ENCODE measurements around the gene SIK1.

- TF ChIP-seq EZH2 (IDR thresholded peaks at IDR 0.05) (no peak), POLR2AphosphoS5 (IDR thresholded peaks at IDR 0.05; ENCODE audit: borderline replicate concordance, low read depth, low read length) (no peak), FOXP2 (optimal IDR thresholded peaks at IDR 0.05; ENCODE audit: control extremely low read depth, extremely low read length, insufficient read depth) (no peak)
Measured at GRCh38 chr21:43368685-43369084, 58.2 kb downstream of the SIK1 start.

Data from SK-N-MC (cell line).